ENCODE results near the gene ATG13. TPM values are rescaled to one million over a fixed set of nuclear protein-coding genes. Genes with fewer than 3 reads are reported as not detected.

ATG13 gene
- polyA plus RNA-seq, 6 donors from 2014 or later = 43.3 to 70.8 (median 56.3) TPM

DNA sequence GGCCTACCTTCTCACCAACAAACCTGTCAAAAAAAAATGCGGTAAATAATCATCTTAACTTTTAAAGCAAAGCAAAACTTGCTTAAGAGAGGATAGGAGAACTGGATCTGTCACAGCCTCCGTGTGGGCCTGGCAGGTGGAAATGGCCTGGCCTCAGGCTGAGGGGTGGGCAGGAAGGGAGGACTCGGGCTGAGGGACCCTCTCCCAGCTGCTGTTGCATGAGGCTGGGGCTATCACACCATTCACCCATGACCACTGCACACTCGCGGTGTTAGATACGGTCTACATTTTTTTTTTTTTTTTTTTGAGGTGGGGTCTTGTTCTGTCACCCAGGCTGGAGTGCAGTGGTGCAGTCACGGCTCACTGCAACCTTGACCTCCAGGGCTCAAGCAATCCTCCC is 58.6 kb downstream of the ATG13 start:
- no peaks in the 10 kb centered on the region for H3K27me3 Mint-ChIP-seq
- peaks cover 22 to 40% (median 27%) of the 10 kb centered on the region in 3 donors for H3K4me1 Mint-ChIP-seq
- H3K9me3 Mint-ChIP-seq = no peaks in the 10 kb centered on the region
- H3K27ac Mint-ChIP-seq = peak overlapping the region in 3 of 6 donors; percentile 19 to 83 (median 32)
- peaks cover 0 to 18% of the 10 kb centered on the region in 2 donors for H3K36me3 Mint-ChIP-seq
- ATAC-seq (ENCODE audit: low read depth in 2 of 2) = no peak
- no peak for DNase-seq
- peak overlapping the region in 3 of 8 donors; percentile 12 to 38 (median 15) for H3K4me3 Mint-ChIP-seq

DNA sequence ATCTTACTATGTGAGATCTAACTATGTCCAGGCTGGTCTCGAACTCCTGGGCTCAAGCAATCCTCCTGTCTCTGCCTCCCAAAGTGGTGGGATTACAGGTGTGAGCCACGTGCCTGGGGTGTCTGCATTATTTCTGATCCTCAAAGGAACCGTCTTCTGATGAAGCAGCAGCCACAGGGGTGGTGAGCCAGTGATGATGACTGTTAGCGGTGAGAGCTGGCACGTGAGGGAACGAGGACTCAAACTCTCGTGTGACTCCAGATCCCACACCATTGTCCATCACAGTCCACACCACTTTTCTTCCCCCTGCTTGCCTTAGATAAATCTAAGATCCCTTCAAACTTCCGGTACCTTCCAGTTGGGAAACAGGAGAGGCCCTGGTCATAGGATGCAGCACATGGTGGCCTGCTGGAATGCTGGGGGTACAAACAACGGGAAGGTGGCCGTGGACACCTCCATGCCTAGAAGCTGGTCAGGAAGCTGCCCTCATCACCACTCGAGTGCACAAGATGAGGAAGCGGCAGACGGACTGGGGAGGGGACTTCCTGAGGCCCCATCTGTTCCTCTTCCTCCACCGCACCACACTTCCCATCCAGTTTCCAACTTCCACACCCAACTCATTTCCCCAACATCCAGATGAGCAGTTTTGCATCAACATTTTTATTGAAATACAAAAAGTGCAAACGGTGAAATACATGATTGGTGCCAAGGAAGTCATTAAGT is 59.2 kb downstream of the ATG13 start:
- Mint-ChIP-seq H3K27me3 (no peaks in the 10 kb centered on the region), H3K27ac (peak overlapping the region; percentile 72 to 96 (median 82)), H3K4me1 (peaks cover 22 to 40% (median 27%) of the 10 kb centered on the region in 3 donors), H3K9me3 (no peaks in the 10 kb centered on the region), H3K4me3 (peak overlapping the region in 7 of 8 donors; percentile 12 to 72 (median 61)), H3K36me3 (peaks cover 0 to 18% of the 10 kb centered on the region in 2 donors)
- DNase-seq = no peak
- peak; percentile 50 to 55 for ATAC-seq (ENCODE audit: low read depth in 2 of 2)

DNA sequence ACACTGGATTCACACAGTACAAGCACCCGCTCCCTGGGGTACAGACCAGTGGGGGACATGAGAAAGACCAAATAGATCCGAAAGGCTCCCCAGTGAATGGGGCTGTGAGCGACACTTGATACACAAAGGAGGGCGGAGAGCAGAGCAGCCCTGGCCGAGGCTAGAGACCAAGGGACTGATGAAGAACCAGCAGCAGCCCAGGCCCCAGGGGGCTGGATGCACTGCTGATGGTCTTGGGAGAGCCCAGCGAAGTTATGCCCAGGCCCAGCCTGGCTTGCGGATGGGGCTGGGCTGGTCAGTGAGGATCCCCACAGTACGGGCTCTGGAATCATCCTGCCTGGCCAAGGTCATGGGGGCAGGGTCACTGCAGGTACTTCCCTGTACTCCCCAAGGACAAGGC is 59.8 kb downstream of the ATG13 start:
- H3K36me3 Mint-ChIP-seq = peaks cover 0 to 15% of the 10 kb centered on the region in 2 donors

DNA sequence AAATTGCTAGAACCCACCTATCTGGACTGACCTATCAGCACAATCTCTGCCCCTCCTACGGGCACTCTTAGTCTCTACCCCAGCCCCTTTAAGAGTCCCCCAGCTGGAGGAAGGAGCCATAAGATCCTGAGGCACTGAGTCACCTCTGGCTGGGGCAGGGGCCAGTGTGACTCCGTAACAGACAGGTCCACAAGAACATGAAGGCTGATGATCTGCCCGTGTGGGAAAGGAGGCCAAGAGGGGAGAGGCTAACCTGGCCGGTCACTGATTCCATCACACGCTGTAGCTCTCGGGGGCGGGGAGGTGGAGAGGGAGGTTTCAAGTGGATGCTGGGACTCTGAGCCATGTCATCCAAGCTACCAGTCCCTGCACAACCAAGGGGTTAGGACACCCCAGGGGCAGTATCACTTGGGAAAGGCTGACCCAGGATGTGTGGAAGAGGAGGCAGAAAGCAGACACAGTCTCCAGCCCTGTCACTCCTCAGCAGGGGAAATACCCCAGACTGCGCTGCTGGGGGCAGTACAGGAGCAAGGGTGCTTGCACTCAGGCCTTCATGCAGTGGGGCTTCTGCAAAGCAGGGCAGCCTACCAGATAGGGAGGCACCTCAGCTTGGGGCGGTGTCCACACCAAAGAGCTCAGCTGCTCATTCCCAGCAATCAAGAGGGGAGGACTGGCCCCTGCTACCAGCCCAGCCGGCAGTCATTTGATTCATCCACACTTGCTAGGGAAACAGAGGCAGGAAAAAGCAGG is 60.8 kb downstream of the ATG13 start:
- ATAC-seq (ENCODE audit: low read depth in 2 of 2) (peak in 1 of 2 donors; percentile 21), DNase-seq (no peak)
- Mint-ChIP-seq H3K9me3 (no peaks in the 10 kb centered on the region), H3K27me3 (no peaks in the 10 kb centered on the region), H3K4me1 (peaks cover 22 to 38% (median 27%) of the 10 kb centered on the region in 3 donors), H3K36me3 (peaks cover 0 to 6% of the 10 kb centered on the region in 2 donors), H3K4me3 (no peak overlapping the region), H3K27ac (peak overlapping the region in 5 of 6 donors; percentile 20 to 93 (median 64))

More for the DNA sequence above, 59.8 kb downstream of the ATG13 start:
- ATAC-seq (ENCODE audit: low read depth in 2 of 2) (no peak), DNase-seq (no peak)
- H3K4me3 Mint-ChIP-seq = peak overlapping the region in 2 of 8 donors; percentile 12 to 72
- no peaks in the 10 kb centered on the region for H3K9me3 Mint-ChIP-seq
- H3K27ac Mint-ChIP-seq = peak overlapping the region; percentile 72 to 96 (median 82)
- H3K4me1 Mint-ChIP-seq = peaks cover 22 to 40% (median 27%) of the 10 kb centered on the region in 3 donors
- no peaks in the 10 kb centered on the region for H3K27me3 Mint-ChIP-seq

DNA sequence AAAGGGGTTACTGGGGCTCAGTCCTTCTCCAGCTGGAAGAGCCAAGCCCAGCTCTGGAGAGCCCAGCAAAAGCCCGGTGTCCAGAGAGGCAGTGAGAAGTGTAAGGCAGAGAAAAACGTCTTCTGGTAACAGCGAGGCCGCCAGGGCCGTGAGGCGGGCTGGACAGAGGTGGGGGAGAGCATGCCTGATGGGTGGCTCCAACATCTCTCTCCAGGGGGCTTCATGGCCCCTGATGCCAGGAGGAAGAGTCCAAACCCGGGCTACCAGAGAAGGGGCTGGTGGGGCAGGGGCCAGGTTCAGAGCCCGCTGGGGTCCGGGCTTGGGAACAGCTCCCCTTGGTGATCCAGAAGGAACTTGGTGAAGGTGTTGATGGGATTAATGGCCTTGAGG is 61.4 kb downstream of the ATG13 start:
- H3K4me3 Mint-ChIP-seq = no peak overlapping the region
- peak overlapping the region in 3 of 6 donors; percentile 41 to 71 (median 64) for H3K27ac Mint-ChIP-seq
- no peaks in the 10 kb centered on the region for H3K9me3 Mint-ChIP-seq
- ATAC-seq (ENCODE audit: low read depth in 2 of 2) = no peak
- no peak for DNase-seq
- peaks cover 0 to 6% of the 10 kb centered on the region in 2 donors for H3K36me3 Mint-ChIP-seq
- no peaks in the 10 kb centered on the region for H3K27me3 Mint-ChIP-seq
- H3K4me1 Mint-ChIP-seq = peaks cover 22 to 36% (median 27%) of the 10 kb centered on the region in 3 donors

DNA sequence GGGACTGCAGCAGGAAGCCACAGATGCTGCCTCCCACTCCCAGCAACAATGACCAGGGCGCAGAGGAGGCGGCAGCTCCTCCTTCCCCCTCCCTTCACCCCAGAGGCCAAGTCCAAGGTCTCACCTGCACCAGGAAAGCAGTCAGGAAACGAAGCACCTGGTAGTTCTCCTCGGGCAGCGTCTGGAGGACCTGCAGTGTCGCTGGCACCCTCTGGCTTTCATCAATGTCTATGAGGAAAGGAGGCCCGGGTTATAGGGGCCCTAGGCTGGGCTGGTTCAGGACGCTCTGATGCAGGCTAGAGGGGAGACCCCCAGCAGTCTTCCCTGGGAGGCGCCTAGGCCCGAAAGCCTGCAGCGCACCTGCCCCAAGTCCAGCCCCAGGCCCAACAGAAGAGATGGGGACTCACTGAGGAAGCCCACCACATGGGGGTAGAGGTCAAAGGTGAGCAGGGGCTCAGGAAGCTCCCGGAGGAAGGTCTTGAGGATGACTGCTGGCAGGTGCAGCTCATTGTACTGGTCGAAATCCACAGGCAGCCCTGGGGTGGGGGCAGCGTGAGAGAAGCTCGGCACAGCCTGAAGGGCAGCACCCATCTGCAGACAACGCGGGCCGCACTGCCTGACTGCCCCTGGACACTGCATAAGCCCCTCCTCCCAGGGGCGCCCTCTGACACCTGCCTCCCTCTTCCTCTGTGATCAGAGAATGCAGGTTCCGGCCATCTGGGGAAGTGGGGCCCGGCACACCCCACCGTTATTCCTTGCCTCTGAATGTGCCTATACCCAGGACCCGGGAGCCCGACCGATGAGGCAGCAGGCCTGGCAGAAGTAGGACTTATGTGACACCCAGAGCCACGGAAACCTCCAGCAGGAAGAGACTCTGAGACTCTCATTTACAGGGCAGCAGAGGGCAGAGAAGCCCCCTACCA is 62.1 kb downstream of the ATG13 start:
- Mint-ChIP-seq H3K27me3 (no peaks in the 10 kb centered on the region), H3K4me3 (no peak overlapping the region), H3K27ac (no peak overlapping the region), H3K4me1 (peaks cover 19 to 28% (median 25%) of the 10 kb centered on the region in 3 donors), H3K9me3 (no peaks in the 10 kb centered on the region), H3K36me3 (peaks cover 0 to 6% of the 10 kb centered on the region in 2 donors)
- DNase-seq = no peak
- no peak for ATAC-seq (ENCODE audit: low read depth in 2 of 2)

DNA sequence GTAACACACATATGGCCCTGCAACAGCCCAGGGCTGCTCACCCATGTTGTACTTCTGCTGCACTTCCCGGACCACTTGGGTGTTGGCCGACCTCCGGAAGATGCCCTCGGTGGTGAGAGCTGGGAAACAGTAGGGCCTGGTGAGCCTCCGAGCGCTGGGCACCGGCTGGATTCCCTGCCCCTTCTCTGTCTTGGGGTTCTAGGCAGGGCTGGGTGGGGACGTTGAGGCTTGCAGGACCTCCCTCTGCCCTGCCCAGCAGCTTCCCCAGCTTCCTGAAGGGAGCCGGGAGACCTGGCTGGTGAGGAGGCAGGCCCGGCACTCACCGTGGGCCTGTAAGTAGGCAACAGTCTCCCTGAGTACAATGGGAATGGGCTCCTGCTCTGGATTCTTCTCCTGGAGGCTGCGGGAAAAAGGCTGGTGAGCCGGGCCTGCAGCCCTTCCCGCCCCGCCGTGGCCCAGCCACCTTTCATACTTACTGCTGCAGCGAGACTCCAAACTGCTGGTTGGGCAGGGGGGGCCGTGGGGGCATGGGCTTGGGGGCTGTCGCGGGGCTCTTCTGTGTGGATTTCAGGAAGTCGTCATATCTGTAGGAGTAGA is 62.9 kb downstream of the ATG13 start:
- Mint-ChIP-seq H3K4me3 (no peak overlapping the region), H3K36me3 (peaks cover 0 to 6% of the 10 kb centered on the region in 2 donors), H3K9me3 (no peaks in the 10 kb centered on the region), H3K4me1 (peaks cover 13 to 21% (median 18%) of the 10 kb centered on the region in 3 donors), H3K27me3 (no peaks in the 10 kb centered on the region), H3K27ac (peak overlapping the region in 2 of 6 donors; percentile 33 to 79)
- ATAC-seq (ENCODE audit: low read depth in 2 of 2) (no peak), DNase-seq (no peak)

DNA sequence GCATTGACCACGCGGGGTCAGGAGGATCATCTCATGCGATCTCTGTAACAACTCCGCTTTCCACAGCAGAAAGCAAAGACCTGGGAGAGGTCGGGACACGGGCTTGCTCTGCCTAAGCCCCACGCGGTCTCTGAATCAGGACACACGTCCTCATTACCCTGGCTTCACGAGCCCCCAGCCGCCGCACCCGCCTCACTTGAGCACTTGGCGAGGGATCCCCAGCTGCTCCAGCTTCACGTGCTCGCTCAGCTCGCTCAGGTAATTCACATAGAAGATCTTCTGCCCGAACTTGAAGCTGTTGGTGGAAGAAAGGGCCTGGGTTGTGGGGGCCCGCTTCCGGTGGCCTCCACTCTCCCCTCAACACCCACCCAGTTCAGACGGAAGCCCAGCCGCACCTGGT is 63.5 kb downstream of the ATG13 start:
- H3K27me3 Mint-ChIP-seq = no peaks in the 10 kb centered on the region
- H3K27ac Mint-ChIP-seq = peak overlapping the region in 2 of 6 donors; percentile 33 to 79
- H3K4me3 Mint-ChIP-seq = no peak overlapping the region
- peaks cover 10 to 18% (median 15%) of the 10 kb centered on the region in 3 donors for H3K4me1 Mint-ChIP-seq
- ATAC-seq (ENCODE audit: low read depth in 2 of 2) (no peak), DNase-seq (no peak)
- H3K9me3 Mint-ChIP-seq = no peaks in the 10 kb centered on the region
- H3K36me3 Mint-ChIP-seq = peaks cover 0 to 6% of the 10 kb centered on the region in 2 donors

DNA sequence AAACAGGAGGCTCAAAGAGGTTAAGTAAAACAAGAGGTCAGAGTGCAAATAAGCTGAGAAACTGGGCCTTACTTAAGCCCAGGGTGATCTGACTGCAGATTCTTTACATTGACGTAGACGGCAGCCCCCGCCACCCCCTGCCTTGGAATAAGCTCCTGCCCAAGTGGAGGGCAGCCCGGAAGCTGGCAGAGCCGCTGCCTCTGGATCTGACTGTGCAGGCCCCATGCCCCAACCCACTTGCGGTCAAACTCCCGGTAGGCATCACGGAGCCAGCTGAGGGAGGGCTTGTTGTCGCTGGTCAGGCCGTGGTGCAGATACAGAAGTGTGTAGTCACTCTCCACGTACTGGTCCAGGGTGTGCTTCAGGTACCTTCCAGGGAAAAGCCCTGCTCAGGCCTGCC is 64.5 kb downstream of the ATG13 start:
- Mint-ChIP-seq H3K9me3 (no peaks in the 10 kb centered on the region), H3K27me3 (no peaks in the 10 kb centered on the region), H3K27ac (peak overlapping the region in 1 of 6 donors; percentile 79), H3K4me3 (no peak overlapping the region), H3K36me3 (peaks cover 0 to 6% of the 10 kb centered on the region in 2 donors), H3K4me1 (peaks cover 6 to 13% (median 7%) of the 10 kb centered on the region in 3 donors)
- DNase-seq = no peak
- no peak for ATAC-seq (ENCODE audit: low read depth in 2 of 2)

DNA sequence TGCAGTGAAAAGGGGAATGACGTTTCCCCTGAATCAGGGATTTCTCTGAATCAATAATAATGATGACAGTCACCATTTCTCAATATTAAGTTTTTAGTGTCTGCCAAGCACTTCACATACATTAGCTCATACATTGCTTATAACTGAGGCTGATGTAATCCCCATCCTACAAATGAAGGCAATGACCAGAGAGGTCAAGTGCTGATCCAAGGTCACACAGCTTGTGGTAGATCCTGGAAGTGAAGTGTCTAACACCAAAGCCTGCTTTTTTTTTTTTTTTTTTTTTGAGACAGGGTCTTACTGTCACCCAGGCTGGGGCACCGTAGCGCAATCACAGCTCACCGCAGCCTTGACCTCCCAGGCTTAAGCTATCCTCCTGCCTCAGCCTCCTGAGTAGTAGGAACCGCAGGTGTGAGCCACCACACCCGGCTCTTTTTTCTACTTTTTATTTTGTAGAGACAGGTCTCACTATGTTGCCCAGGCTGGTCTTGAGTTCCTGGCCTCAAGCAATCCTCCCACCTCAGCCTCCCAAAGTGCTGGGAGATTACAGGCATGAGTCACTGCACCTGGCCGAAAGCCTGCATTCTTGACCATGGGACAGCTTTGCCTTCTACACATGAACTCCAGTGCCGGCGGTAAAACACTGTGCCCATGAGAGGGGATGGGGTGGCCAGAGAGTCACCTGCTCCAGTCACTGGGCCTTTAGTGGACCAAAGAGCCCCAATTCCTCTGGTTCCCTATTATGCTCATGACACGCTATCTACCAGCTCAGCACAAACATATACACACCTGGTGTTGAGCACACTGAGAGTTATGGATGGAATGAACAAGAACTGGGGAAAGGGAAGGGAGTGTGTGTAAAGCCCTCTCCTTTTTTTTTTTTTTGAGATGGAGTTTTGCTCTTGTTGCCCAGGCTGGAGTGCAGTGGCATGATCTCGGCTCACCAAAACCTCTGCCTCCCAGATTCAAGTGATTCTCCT is 65.7 kb downstream of the ATG13 start:
- H3K9me3 Mint-ChIP-seq = no peaks in the 10 kb centered on the region
- ATAC-seq (ENCODE audit: low read depth in 2 of 2) (no peak), DNase-seq (no peak)
- peaks cover 0 to 3% (median 2%) of the 10 kb centered on the region in 3 donors for H3K4me1 Mint-ChIP-seq
- H3K36me3 Mint-ChIP-seq = peaks cover 0 to 6% of the 10 kb centered on the region in 2 donors
- no peak overlapping the region for H3K27ac Mint-ChIP-seq
- H3K27me3 Mint-ChIP-seq = no peaks in the 10 kb centered on the region
- peak overlapping the region in 1 of 8 donors; percentile 41 for H3K4me3 Mint-ChIP-seq

DNA sequence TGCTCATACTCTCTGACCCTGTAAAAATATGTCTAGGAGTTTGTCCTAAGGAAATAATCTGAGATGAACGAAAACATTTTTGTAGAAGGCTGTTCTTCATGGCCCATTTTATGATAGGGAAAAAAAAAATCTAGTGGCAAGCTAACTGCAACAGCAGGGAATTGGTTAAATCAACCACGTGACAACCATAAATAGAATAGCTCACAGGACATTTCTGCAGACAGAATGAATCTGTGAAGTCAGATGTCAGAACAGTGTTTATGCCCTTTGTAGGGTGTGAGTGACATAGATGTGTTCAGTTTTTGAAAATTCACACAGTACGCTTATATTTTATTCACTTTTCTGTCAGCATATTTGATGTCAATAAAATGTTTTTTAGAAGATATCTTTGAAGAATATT is 67.0 kb downstream of the ATG13 start:
- ATAC-seq (ENCODE audit: low read depth in 2 of 2) (no peak), DNase-seq (no peak)
- H3K4me3 Mint-ChIP-seq = no peak overlapping the region
- no peaks in the 10 kb centered on the region for H3K27me3 Mint-ChIP-seq
- peaks cover 0 to 2% (median 0%) of the 10 kb centered on the region in 3 donors for H3K4me1 Mint-ChIP-seq
- no peaks in the 10 kb centered on the region for H3K36me3 Mint-ChIP-seq
- H3K27ac Mint-ChIP-seq = no peak overlapping the region
- no peaks in the 10 kb centered on the region for H3K9me3 Mint-ChIP-seq

Measured in naive B cell (primary cell).